ENCODE measurements around the gene CNRIP1.
A peak's percentile ranks its signal among the peaks of the same experiment; 100 is the strongest.

CNRIP1 gene

DNA sequence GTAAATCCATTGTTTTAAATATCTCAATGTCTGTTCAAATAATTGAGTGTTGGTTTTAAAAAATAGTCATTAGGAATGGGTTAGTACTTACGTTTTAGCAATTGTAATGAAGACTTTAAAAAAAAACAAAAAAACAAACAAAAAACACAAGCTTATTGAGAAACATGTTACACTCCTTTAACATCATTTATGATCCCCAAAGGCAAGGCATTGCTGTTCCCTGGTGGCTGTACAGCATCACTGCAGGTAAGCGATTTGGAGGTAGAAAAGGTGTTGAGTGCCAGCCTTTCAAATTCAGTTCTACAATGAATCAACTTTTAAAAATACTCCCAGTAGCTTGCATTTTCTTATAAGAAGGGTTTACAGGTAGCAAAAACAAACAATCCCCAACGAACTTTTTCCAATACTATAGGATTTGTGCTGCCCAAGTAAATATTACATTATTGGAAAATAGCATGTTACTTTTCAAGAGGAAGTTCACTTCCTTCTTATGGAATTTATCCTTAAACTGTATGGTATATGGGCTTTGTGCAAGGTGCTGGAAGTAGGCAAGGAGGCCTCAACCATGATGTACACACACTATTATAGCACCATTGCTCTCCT, 27.5 kb downstream of the CNRIP1 start:
- DNase-seq (ENCODE audit: low spot score) = peak; percentile 45

DNA sequence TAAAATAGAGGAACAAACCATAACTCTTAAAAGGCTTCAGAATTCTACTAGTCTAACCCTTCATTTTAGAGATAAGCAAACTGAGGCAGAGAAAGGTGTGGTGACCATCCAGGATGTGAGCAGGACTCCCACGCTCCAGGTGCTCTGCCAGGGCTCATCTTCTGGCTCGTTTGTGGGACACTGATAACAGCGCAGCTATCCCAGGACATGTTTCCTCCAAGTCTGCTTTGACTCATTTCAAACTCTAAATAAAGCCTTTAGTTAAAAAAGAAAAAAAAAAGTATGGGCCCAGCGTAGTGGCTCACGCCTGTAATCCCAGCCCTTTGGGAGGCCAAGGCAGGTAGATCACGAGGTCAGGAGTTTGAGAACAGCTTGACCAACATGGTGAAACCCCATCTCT, 28.4 kb downstream of the CNRIP1 start:
- DNase-seq (ENCODE audit: low spot score) = no peak

- DNase-seq (ENCODE audit: low spot score) = no peak
Observed at GRCh38 chr2:68290901-68291300, 28.8 kb downstream of the CNRIP1 start.

DNA sequence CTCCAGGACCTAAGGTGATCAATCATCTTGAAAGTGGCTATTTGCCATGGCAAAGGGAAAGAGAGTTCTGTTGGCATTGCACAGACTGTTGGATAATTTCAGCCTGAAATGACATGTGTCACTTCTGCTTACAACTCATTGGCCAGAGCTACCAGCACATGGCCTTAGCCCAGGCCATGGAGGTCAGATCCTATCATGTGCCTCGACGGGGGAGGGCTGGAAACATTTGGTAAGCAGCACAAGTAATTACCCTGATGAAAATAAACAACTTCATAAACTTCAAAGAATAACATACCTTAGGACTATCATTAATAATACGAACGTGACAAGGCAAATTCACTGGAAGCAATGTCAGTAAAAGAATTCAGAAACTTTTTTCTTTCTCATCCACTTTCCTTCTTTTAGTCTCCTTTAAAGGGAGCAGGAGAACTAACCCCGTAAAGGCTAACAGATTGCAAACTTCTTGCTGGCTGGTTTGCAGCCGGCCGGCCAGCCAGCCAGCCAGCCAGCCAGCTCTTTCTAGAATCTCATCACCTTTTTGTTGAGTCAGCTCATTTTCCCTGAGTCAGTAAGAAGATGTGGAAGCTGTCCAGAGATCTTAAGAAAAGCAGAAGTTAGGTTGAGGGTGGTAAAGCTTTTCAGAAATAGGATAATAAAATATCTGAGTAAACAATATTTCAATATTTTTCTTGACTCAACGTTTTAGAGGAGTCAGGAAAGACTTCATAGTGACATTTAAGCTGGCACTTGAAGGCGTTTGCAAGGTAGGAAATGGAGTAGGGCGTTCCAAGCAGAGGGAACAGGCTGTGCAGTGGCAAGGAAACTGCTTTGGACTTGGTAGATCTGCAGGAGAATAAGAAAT, 31.9 kb downstream of the CNRIP1 start:
- no peak for DNase-seq (ENCODE audit: low spot score)

DNA sequence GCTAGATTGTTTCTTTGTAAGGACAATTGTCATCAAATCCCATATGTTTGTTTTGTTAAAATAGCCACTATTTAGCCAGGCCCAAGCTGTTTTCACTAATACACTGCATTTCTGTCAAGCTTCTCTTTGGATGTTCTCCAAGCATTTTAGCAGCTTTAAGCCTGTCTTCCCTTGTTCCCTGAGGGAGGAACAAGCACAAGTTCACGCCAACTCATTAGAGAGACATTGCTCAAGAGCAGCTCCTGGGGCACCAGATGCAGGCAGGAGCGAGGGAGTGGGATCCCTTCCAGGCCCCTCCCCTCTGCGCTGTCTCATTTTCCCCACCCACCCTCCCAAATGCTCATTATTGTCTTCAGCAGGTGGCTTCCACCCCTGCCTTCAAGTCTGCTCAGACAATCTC, 34.9 kb downstream of the CNRIP1 start:
- DNase-seq (ENCODE audit: low spot score) = no peak

DNA sequence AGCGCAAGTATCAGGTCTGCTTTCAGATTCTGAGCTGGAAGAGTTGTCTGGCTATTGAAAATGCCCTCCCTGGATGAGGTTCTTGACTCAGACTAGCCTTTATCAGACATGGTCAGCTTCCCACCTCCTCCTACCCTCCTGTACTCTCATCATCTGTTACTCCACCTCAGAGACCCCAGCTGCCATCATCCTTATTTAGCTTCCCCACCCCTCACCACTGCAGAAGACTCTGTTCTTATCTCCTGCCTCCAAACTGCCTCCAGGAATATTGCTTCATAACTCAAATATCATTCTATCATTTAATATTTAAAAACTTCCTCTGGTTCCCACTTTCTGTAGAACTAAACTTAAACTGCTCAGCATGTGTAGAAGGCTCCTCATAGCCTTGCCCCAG, 36.3 kb downstream of the CNRIP1 start:
- no peak for DNase-seq (ENCODE audit: low spot score)

DNA sequence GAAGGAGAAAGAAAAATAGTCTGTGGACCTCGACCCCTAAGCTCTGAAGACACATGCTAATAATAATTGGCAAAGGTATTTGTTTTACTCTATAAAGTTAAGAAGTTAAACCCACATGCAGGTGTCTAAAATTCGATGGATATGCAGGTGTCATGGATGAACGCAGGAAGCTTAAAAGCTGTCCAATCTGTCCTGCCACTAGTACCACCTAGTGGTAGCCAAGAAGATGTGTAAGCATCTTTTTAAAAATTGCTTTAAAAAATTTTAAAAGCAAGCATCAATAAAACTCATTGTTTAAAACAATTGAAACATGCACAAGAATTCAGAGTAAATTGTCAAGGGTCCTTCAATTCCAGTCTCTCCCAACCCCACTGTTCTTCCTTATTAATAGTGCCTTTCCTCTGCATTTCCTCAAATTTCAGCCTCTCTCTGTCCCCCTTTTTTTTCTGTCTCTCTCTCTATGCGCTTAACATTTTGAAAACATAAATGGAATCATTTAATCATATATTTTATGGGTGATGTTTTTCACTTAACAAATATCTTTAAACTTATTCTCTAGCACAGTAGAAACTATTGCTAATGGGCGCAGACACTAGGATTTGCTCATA, 36.8 kb downstream of the CNRIP1 start:
- peak; percentile 43 for DNase-seq (ENCODE audit: low spot score)

DNA sequence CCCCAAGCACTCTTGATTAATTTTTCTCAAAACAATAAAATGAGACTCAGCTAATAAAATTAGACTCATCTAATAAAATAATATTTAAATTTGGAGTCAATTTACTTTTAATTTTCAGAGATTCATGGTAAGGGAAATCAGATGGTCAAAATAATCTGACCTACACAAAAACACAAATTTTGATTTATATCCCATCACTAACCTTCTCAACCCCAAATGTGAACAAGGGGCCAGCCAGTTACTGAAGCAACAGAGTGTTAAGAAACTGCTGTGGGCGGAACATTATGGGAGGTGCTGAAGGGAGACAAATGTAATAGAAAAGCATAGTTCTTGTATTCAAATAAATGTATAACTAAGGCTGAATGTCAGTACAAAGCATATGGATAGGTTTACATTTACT, 39.0 kb downstream of the CNRIP1 start:
- no peak for DNase-seq (ENCODE audit: low spot score)

DNA sequence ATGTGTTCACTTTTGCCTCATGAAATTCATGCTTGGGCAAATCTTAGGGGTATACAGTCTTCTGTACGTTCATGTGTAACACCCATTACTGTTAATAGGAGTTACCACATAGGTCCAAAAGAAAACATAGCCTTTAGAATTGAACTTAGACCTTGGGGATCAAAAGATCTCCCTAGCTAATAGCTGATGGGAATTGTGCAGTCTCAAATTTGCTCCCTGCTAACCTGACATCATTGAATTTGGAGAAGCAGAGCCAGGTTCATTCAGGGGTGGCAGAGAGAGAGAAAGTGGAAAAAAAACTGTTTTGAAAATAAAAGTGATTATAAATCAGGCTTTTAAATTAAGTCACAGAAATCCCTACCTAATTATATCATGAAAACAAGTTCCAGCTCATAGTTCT, 39.4 kb downstream of the CNRIP1 start:
- DNase-seq (ENCODE audit: low spot score) = no peak

- DNase-seq (ENCODE audit: low spot score) = no peak
Observed at GRCh38 chr2:68279691-68280090, 40.1 kb downstream of the CNRIP1 start.

GRCh38 chr2:68278169-68278568, 41.6 kb downstream of the CNRIP1 start:
- no peak for DNase-seq (ENCODE audit: low spot score)

DNA sequence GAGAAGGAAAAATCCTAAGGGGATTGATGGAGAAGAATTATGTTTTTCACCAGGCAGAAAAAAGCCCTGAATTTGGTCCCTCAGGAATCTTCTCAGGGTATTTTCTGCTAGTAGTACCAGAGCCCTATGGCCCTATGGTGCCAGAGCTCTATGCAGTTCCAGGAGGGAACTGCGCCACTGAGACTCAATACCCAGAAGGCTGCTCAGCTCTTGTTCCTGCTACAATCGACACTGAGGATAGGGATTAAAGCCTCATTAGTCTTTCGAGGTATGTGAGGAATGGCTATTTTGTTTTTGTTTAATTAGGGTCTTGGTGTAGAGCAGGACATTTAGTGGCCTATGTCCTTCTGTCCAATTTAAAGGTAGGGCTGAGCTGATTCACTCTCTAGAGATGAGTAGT, 45.7 kb downstream of the CNRIP1 start:
- DNase-seq (ENCODE audit: low spot score) = no peak

GRCh38 chr2:68272246-68272994, 47.3 kb downstream of the CNRIP1 start:
- DNase-seq (ENCODE audit: low spot score) = no peak

- DNase-seq (ENCODE audit: low spot score) = no peak
Observed at GRCh38 chr2:68266655-68267054, 53.1 kb downstream of the CNRIP1 start.

DNA sequence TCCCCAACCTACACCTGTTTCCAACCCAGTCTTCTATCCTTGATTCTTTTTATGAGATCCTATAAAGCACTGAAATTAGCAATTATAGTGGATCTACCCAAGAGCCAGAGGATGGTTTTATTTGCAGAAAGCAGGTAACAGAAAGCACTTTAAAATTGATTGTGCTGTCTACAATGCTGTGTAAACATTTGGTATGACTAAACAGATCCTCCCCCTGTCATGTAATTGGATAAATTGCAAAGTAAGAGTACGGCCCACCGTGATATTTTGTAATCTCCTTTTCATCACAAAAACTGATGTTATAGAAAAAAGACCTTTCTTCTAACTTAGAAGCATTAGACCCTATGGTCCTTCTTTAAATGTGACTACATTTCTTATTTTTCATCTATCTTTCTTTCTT, 56.1 kb downstream of the CNRIP1 start:
- no peak for DNase-seq (ENCODE audit: low spot score)

- DNase-seq (ENCODE audit: low spot score) = no peak
Observed at GRCh38 chr2:68258851-68259250, 60.9 kb downstream of the CNRIP1 start.

DNA sequence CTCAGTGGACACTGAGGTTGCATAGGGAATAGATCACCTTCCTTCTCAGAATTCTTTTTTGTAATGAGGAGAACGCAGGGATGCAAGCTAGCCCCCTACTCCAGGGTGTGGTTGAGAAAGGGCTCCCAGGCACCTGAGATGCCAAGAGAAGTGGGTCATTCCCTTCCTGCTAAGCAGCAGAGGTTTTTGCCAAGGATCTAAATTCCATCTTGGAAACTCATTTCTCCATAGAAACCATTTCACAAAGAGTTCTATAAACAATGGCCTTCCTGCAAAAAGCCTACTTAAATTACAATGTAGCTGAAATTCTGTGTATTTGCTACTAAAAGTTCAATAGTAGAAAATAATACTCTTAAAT, 63.7 kb downstream of the CNRIP1 start:
- DNase-seq (ENCODE audit: low spot score) = no peak

DNA sequence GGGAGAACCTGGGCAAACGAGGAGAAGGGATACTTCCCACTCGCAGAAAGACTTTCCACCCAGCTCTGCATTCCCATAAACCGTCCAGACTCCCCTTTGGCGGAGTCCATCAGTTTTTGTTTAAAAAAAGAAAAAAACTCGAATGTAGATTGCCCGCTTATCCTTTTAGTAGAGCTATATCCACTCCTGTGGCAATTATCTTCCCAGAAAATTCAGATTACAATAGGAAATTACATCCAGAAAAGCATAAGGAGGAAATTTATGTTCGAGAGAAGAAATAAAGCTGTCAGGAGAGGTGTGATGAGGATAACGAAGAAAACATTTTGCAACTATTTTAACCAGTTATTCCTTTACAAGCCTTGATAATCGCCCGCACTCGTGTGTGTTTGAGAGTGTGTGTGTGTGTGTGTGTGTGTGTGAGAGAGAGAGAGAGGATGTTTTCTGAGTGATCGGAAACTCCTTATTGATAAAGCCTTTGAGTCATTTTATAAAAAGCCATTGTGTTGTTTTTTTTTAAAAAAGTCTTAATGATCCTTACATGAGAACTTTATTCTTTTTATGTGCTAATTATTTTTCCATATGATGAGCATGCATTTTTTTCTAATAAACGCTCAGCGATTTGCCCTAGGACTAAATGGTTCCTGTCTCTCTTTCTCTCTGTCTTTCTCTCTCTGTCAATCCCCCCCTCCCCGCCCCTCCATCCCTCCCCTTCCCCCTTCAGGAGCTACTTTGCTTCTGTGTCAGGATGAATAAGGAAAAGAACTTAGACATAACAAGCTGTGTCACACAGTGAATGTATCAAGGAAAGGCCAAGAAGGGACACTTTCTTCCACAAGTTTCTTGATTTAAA, 66.3 kb downstream of the CNRIP1 start:
- DNase-seq (ENCODE audit: low spot score) = peak; percentile 51

DNA sequence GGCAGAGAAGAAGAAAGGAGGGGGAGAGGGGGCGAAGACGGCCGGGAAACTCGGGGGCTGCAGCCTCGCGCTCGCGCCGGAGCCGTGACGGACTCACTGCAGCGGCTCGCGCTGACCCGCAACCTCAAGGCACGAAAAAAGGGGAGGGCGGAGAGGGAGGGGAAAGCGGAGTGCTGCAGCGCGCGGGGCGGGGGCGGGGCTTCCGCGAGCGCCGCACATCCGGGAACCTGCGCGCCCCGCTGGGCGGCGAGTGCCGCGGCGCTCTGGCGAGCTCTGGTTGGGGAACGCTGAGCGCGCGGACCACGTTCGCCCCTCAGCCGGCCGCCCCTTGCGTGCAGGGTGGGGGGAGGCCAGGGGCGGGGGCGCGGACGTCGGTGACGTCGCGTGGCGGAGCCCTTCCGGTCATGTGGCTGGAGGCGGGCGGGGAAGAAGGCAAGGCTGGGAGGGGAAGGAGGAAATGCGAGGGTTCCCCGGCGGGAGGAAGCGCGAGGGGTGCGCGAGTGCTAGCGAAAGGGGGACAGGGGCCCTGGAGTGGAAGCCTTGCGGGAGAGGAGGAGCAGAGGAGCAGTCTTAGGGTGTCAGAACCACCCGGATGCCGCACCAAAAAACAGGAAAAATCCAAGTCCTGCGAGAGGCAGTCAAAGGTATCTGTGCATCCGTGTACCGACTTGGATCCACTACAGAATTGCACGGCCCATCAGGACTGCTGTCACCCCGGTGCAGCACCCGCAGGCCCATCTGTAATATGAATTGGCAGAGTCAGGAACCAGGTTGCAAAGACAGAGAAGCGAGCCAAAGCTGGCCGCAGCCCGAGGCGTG, 67.1 kb downstream of the CNRIP1 start, which contains the start of gene PPP3R1:
TSS of gene PPP3R1 (minus strand) at position 133 of the 819 bp plus-strand sequence. CDS start 405 bp downstream, outside the sequence.
- peak; percentile 95 for DNase-seq (ENCODE audit: low spot score)

GRCh38 chr2:68251855-68252399, 67.8 kb downstream of the CNRIP1 start:
- no peak for DNase-seq (ENCODE audit: low spot score)

Data from activated CD4-positive, alpha-beta T cell treated with anti-CD3 and anti-CD28 coated beads, Interleukin-2, Interleukin-4, amounts not matched to agents 100 ng/mL and 50 ng/mL, durations not matched to agents 16 hours and 8 hours (primary cell).